SIG-M5 treated with dmso at 0.1 percent for 504 hours (cell line): ENCODE measurements around the gene UBR2.
"Not testable (repeated sequence)": the region's sequence is repeated elsewhere in the genome, so short reads cannot be mapped to it uniquely, and the experiment has no call there.

ENCODE experiments used
- DNase-seq: peaks from one replicate; lab custom pipeline; 2025; ENCODE audit not compliant: unreplicated experiment; lab: John Stamatoyannopoulos, UW

UBR2 gene

DNA sequence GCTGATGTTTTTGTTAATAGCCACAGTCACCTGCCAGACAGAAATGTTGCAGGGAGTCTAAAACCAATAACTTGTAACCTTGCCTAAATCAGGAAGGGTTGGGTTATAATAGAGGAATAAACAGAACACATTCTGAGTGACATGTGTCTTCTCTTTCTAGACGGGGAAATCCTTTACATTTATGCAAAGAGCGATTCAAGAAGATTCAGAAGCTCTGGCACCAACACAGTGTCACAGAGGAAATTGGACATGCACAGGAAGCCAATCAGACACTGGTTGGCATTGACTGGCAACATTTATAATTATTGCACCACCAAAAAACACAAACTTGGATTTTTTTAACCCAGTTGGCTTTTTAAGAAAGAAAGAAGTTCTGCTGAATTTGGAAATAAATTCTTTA, 127.0 kb downstream of the UBR2 start:
- no peak for DNase-seq

DNA sequence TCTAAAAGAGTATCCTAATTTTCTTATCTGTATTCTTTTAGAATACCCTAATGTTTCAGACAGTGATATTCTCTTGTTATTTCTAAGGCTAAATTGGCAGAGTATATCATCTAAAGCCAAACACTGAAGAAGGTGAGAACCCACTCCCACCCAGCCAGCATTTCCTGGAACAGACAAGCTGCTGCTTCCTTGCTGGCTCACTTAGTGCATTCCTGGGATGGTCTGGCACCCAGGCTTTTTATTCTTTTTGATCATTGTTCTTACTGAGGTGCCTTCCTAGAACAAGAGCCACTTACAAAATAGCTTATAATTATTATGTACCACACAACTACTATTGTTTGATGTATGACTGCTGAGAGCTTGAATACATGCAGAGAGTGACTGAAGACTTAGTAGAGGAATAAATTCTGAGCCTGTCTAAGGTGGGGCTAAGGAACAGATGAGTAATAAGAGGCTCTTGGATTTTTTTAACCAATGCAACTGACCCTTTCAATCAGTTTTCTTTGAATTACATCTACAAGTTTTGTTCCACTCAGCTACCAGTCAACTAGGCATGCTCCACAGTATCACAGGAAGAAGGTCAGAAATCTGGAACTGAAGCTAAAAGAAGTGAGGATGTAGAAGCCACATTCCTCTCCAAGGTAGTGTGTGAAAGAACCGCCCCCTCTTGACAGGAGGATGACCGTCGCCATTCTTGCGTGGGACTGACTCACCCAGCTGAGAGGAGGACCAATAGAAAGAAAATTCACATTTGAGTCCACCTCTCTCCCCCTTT, 128.5 kb downstream of the UBR2 start:
- DNase-seq = no peak

DNA sequence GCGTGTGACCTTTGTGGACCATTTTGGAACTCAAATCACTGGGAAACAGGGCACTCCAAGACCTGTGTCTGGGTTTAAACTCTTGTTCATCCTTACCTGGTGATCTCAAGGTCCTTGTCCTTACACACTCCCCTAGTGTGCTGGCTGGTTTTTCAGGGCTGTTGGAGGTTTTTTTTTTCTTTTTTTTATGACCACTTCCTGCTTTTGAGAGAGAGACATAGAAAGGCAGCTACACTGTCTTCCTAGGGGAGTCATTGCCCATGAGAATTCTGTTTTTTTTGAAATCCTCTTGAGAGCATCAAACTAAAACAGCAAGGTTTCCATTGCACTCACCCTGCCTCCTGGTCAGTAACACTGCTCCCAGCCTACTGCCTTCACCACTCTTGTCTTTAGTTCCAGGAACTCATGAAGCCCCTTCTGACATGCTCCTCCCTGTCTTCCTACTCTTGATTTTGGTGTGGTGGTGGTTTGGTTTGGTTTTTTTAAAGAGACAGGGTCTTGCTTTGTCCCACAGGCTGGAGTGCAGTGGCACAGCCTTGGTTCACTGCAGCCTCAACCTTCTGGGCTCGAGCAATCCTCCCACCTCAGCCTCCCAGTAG, 130.0 kb downstream of the UBR2 start:
- DNase-seq = no peak

DNA sequence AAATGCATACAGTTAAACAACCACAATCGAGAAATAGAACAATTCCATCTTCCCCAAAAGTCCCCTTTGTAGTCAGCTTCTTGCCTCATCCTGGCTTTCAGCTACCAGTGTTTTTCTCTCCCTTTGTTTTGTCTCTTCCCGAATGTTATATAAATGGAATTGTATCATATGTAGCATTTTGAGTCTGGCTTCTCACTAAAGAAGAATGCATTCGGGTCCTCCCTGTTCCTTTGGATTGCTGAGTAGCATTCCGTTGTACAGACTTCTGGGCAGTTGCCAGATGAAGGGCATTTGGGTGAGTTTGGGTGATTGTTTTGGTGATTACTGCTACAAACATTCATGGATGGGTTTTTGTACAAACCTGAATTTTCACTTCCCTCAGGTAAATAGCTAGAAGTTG, 130.8 kb downstream of the UBR2 start:
- no peak for DNase-seq

DNA sequence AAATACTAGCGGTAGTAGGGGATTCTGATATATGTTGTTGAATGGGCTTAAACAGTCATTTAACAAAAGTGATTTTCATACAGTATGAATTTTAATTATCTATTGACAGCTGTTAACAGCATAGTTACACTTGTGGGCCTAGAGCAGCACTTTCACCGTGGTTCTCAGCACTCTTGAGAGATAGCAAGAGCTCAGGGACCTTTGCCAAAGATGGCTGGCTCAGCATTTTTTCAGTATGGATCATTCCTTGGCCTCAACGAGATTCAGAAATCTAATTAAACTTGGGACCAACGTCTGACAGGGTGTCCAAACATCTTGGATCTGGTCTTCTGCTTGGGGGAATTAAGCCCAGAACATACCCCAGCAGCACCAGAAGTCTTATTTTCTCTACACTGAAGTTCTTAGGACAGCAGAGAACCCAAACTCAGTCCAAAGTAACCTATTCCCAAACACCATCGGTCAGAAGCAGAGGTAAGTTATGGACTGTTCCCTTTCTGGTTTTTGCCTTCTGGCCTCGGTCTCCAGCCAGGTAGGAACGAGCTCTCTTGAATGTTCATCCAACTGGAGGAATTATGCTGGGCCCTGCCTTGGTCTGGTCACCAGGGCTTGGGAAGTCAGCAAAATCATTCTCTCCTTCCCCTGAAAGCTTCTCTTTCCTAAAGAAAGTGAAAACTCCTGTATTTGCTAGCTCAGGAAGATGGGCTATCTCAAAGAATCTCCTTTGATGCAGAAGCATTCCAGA, 132.9 kb downstream of the UBR2 start:
- no peak for DNase-seq

DNA sequence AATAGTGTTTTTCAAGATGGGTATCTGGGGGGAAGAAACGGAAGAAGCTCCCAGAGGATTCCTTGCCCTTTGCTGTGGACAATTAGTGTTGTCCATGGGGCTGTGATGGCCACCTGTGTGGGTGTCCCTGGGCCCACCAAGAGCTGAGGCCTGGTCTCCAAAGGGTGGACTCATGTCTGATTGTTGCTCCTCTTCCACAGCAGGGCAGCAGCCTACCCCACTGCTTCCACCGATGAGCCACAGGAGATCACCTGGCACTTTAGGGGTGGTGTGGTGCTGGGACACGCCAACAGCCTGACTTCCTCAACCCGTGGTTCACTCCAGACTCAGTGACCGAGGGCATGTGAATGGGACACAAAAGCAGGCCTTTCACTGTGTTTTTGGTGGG, 133.4 kb downstream of the UBR2 start:
- no peak for DNase-seq

DNA sequence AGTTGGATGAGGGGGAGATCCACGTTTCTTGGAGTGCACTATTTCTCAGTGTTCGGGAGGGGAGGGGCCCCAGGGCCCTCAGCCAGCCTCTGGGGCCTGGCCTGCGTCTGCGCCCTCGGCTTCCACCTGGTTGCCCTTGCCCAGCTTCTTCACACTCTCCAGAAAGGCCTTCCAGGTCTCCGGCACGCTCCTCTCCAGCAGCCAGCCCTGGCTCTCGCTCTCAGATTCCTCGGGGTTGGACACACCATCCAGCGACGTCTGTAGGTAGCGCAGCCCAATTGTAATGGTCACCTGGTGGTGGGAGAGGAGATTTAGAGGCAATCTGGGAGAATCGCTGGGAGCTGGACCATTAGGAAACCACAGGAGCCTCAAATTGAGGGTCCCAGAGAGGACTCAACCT, 134.4 kb downstream of the UBR2 start:
- DNase-seq = no peak

DNA sequence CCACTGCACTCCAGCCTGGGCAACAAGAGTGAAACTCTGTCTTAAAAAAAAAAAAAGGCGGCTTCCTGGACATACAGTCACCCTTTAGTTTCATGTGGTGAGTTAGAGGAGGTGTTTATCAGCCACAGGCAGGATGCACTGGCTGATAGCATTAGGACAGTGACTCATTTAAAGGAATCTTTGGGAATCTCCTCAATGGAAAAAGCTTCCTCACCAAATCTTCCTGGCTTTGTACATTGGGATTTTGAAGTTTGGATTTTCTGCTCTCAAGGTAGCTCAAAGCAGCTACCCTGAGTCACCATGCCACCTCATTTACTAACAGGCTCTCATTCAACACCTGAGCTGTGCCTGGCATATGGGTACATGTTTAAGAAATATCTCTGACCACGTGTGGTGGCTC, 138.4 kb downstream of the UBR2 start:
- no peak for DNase-seq

DNA sequence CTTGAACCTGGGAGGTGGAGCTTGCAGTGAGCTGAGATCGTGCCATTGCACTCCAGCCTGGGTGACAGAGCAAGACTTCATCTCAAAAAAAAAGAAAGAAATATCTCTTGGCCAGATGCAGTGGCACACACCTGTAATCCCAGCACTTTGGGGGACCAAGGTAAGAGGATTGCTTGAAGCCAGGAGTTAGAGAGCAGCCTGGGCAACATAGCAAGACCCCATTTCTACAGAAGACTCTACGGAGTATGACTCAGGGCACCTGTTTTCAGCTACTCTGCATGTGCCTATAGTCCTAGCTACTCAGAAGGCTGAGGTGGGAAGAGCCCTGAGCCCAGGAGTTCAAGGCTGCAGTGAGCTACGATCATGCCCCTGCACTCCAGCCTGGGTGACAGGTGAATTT, 139.0 kb downstream of the UBR2 start:
- not testable (repeated sequence) for DNase-seq

DNA sequence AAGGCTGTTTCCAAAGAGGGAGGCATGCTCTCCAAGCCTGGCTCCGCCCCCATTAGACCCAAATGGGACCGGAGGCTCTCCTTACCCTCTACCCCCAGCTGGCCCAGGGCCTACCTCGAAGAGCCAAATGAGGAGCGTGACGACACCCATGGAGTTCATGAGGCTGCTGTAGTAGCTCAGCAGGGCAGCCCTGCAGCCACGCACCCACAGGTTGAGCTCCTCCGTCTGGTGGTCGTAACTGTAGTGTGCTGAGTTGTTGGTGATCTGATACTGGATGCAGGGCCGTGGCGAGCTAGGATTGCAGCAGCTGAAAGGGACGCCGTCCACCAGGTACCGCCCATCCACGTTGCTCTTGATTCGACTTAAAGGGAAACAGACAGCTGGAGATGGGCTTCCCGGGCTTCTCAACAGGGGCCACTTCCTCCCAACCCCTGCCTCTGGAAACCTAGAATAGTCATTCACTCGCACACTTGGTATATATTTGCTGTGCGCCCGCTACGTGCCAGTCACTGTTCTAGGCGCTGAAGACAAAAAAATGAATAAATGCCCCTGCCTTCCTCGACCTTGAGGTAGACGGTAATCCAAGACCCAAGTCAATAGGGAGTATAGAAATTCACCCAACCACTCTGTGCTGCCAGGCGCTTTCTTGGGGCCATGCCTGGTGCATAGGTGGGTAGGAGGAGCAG, 140.6 kb downstream of the UBR2 start:
- no peak for DNase-seq

DNA sequence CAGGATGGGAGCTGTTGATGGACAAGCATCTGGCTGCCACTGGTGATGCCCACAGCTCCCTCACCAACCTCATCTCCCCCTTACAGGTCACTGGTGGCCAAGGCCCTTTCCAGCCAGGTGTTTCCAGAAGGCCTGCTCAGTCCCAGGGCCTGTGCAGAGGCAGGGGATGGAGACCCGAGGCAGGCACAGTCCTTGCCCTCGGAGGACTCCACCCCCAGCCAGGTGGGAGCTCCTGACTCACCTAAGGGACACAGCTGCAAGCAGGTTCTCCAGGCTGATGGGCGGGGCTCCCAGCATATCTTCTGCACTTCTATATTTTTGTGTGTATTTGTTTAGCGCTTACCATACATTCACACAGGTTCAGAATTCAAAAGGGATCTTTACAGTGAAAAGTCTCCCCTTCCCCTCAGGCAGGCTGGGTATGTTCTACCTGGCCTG, 141.1 kb downstream of the UBR2 start:
- no peak for DNase-seq

DNA sequence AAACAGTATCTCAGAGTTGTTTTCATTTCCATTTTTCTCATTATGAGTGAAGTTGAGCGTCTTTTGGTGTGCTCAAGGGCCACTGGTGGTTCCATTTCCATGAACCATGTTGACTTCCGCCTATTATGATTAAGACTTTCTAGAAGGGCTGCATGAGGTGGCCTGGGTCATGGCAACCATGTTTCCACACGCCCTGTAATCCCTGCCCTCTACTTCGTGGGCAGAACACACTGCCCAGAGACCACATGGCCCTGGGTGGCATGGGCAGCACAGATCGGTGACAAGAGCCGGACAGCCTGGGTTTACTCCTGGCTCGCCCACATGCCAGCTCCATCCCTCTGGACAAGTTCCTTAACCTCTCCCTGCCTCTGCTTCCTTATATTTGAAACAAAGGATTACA, 143.8 kb downstream of the UBR2 start:
- no peak for DNase-seq

DNA sequence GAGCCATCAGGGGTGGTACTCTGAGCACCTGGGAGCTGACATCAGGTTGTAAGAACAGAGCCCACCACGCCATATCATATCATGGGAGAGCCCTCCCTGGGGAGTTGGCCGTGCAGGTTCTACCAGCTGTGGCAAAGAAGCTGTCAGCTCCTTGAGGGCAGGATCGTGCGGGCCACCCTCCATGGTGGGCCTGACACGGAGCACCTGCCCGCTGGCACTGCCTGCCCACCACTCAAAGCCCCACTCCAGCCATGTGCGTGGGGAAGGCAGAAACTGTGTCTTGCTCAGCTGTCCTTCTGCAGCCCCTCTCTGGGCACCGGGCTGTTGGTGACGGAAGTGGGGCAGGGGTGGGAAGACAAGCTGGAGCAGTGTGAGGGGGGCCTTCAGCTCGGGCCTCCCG, 144.3 kb downstream of the UBR2 start:
- DNase-seq = no peak

DNA sequence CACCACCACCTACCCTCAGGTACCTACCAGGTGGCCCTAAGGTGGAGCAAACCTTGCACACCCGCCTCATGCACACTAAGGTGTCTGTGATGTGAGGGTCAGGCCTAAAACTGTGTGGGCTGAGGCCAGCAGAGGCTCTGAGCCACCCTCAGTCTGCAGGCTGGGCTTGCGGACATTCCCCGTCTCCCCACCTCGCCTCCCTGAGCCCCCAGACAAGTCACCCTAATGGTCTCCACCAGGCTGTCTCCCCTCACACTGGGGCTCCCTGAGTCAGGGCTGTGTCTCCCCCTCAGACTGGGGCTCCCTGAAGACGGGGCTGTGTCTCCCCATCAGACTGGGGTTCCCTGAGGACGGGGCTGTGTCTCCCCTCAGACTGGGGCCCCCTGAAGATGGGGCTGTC, 146.0 kb downstream of the UBR2 start:
- no peak for DNase-seq

DNA sequence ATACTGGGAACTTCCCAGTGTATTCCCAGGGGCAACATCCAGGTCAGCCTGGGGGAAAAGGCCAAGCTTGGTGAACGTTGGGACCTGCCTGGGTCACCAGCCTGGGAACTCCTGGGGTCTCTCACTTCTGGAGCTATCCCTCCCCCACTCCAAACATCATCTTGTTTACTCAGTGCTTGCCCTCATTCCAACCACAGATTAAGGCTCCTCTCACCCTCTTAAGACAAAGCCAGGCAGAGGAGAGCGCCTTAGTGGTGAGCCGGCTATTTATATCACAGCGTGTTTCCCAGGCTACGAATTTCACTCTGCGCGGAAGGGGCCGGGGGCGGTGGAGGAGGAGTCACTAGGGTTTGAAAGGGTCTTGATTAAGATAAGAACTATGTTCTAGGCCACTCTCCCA, 146.5 kb downstream of the UBR2 start:
- DNase-seq = no peak

DNA sequence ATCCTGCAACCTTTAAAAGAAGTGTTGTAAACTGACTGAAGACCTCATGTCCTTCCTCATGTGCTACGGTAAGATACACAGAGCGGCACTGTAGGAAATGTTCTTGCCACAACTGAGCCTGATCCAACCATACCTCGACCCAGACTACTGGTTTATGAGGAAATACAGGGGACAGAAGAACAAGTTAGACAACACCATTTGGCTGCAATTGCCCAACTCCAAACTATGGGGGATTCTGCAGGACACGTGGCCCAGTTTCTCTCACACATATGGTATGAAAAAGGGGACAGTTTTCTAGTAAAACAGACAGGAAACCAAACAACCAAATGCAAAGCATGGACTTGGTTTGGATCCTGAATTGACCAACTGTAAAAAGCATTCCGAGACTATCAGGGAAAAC, 148.1 kb downstream of the UBR2 start:
- DNase-seq = no peak

DNA sequence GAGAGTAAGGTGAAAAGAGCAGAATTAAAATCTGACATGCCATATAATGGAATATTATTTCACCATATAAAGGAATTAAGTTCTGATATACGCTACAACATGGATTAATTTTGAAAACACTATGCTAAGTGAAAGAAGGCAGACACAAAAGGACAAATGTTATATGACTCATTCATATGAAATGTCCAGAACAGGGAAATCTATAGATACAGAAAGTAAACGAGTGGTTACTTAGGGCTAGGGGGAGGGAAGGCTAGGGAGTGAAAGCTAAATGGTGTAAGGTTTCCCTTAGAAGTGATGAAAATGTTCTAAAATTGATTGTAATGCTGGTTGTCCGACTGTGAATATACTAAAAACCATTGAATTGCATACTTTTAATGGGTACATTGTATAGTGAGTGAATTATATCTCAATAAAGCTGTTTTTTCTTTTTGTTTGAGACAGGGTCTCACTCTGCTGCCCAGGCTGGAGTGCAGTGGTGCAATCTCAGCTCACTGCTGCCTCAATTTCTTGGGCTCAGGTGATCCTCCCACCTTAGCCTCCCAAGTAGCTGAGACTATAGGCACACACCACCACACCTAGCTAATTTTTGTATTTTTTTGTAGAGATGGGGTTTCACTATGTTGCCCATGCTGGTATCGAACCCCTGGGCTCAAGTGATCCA, 150.4 kb downstream of the UBR2 start:
- no peak for DNase-seq

DNA sequence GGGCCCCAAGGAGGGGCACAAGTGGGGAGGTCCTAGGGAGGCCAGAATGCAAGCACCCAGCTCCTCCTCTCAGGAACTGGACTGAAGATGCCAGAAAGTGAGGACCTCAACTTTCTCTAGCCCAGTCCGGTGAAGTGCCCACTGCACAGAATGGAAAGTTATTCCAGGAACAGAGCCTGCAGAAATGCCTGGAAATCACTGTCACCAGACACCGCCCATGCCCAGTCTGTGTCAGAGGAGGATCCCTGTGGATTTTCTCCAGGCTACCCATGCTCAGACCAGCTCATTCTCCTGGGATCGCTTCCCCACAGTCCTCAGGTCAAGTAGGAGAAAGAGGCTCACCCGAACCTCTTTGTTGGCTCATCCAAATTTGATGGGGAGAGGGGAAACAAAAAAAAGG, 152.0 kb downstream of the UBR2 start:
- DNase-seq = no peak

DNA sequence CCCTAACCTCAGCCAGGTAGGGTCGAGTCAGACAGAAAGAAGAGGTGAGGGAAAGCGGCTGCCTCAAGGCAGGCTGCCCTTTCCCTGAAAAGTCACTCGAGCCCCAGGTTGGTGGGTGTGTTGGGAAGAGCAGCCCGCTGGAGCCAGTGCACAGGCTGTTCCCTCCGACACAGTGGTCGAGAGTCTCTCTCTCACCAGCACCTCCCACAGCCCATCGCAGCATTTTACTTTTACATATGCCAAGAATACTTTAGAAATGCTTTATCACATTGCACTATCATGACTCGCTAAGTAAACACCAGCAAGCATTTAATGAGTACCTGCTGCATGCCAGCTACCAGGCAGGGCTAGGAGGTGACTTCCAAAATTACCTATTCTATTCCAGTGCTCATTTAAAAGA, 156.9 kb downstream of the UBR2 start:
- no peak for DNase-seq

DNA sequence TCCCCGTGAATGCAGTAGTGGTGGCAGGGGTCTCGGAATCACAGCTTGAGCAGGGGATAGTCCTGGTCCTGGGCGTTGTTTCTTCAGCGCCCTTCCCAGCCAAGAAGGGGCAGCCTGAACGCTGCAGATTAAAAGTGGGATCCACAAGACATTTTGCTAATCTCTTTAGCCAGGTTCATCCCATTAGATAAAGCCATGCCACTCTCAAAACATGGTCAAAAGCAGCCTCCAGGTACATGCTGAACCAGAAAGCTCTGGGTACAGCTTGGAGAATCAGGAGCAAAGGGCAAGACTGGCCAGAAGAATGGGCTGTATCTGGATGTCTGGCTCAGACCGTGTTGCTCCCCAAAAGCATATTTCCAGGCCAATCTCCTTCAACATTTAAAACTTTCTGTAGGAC, 158.7 kb downstream of the UBR2 start, which contains the start of gene PRPH2:
Gene PRPH2, minus strand, starts transcription at position 101 of the 400 bp plus-strand sequence. CDS start 263 bp downstream, outside the sequence.
- DNase-seq = no peak

DNA sequence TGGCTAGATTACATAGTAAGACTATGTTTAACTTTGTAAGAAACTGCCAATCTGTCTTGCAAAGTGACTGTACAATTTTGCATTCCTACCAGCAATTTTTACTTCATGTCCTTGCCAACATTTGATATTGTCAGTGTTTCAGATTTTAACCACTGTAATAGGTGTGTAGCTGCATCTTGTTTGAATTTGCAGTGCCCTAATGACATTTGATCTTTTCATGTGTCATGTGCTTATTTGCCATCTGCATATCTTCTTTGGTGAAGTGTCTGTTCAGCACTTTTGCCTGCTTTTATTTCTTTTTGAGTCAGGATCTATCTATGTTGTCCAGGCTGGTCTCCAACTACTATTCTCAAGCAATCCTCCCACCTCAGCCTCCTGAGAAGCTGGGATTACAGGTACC, 161.0 kb downstream of the UBR2 start:
- DNase-seq = no peak
